Measurements from ENCODE around the gene MYLK4.

Gene MYLK4

GRCh38 chr6:2754911-2755310 is 4.2 kb upstream of the MYLK4 start:
- DNase-seq = no peak

DNA sequence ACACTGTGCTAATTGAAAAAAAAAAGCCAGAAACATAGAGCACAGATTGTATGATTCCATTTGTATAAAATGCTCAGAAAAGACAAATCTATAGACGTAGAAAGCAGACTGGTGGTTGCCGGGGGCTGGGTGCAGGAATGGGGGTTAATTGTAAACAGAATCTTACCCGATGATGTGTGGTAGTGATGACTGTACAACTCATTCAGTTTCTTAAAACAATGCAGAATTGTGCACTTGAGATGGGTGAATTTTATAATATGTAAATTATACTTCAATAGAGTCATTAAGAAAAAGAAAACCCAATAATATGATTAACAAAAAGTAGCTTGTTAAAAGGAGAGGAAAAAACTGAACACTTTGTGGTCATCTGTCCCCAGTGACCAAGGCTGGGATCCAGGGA is 3.7 kb upstream of the MYLK4 start:
- no peak for DNase-seq

DNA sequence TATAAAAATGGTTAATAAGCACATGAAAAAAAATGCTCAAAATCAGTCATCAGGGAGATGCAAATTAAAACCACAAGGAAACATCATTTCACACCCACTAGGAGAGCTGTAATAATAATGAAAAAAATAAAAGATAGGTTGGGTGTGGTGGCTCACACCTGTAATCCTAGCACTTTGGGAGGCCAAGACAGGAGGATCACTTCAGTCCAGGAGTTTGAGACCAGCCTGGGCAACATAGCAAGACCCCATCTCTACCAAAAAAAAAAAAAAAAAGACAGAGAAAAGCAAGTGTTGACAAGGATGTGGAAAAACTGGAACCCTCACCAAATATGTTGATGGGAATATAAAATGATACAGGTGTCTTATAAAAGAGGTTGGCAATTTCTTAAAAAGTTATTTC is 3.0 kb upstream of the MYLK4 start:
- DNase-seq = no peak

DNA sequence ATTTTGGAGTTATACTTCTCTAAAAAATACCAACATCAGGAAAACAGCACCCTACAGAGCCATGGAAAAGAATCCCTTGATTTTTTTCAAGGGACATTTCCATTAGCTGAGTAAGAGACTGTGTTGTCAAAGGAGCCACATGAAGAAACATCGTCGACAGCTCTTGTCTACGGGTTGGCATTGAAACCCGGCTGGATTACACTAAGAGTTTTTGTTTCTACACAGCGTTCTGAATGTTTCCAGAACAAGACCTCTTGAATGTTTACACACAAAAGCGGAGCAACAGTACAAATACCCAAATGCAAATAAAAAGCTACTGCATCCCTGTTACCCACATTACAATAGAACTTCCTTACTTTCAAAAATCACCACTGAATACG is 2.4 kb upstream of the MYLK4 start:
- DNase-seq = no peak

DNA sequence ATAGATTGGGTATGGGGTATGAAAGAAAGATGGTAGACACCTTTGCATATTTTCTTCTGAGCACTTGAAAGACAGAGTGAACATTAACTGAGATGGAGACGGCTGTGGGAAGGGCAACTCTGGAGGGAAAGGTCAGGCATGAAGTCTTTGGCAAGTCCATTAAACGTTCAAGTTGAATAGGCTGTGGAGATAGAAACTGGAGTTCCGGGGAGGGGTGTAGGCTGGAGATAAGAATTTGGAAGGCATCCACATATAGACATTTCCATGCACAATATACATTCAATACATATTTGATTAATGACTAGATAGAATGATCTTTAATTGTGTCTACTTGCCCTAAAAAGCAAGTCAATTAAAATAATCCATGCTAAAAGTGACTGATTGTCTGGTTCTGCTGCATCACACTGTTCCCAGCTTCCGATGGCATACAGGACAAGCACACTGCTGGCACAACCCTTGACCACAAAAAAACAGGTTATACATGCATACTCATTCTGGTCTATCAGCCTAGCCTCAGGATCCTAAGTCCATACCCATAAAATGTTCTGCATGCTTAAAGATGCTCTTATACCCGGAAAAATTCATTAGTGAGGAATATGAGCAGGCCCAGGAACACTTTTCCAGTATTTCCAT is 1.9 kb upstream of the MYLK4 start:
- DNase-seq = no peak

- DNase-seq = no peak
Measured at GRCh38 chr6:2751871-2752270, 1.1 kb upstream of the MYLK4 start.

GRCh38 chr6:2749969-2750600 is 637 bp downstream of the MYLK4 start:
- DNase-seq = peak; percentile 71

GRCh38 chr6:2748183-2748582 is 2.5 kb downstream of the MYLK4 start:
- DNase-seq = no peak

DNA sequence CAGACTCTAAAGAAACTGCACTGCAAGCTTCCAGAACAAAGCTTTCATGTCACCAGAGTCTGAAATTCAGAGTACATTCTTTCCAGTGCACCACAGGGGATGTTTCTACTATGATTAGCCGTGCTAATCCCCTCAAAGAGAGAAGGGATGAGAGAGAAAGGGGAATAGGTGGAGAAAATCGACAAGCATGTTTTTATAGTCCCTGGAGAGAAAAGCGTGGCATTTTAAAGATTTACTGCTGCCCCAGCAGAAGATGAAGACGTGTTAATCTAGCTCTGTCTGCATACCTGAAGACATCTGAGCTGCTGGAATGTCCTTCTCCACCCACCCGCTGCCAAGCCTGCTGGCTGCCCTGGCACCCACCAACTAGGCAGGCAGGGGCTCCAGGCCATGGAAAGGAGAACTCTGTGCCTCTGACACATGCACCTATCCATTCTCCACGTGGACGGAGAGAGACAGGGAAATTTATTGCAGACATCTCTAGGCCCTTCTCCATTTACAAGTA is 4.1 kb downstream of the MYLK4 start:
- DNase-seq = no peak

DNA sequence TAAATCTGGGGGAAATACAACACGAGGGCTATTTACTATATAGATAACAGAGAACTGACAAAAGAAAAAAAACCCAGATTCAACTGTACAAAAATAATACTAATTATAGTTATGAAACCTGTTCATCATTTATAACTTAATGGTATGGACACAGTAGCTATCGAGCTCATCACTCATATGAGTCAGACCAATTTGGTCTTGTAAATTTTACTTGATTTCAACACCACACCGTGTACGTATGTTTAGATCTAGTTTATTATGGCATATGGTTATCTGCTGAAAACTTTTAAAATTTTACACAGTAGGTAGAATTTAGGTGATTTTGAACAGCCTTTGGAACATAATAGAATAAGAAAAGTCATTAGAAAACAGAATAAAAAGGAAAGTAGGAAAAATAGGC is 5.5 kb downstream of the MYLK4 start:
- DNase-seq = no peak

GRCh38 chr6:2744778-2745177 is 5.9 kb downstream of the MYLK4 start:
- DNase-seq = no peak

DNA sequence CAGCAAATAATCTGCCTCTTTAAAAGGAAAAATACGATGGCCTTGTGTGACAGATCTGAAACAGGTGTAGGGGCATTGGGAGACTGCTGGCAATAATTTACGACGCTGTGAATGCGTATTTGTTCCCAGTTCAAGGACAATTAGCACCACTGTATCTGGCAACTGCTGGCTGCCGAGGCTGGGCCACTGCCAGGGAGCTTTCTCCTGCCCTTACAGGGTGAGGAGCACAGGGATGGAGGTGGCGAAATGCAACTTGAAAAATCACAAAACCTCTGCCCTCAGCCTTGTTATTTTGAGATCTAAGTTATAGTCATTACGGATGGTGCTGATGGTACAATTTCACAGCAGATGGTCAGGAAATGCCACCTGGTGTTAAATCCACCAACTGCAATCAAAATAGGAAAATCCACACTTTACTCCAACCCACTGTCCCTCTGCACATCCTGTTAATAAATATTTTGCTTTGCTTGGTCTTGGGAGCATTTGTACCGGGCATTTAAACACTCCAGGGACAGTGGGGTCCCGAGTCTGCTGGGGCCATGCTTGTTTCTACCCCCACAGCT is 6.4 kb downstream of the MYLK4 start:
- no peak for DNase-seq

GRCh38 chr6:2743280-2744208 is 7.2 kb downstream of the MYLK4 start:
- DNase-seq = no peak

DNA sequence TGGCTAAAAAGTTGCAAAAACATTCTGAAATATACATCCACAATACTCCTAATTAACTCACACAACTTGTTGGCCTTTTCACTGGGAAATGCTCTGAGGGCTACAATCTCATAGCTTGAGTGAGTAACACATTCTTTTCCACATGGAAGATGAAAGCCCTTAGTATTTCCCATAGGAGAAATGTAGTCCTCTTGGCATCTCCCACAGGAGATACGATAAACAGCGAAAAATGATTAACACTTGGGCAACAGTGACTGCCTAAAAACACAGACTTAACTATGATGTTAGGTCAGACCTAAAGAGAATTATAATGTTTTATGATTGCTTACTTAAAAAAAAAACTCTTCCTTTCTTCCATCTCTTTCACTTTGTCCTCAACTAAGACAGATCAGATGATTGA is 9.0 kb downstream of the MYLK4 start:
- no peak for DNase-seq

DNA sequence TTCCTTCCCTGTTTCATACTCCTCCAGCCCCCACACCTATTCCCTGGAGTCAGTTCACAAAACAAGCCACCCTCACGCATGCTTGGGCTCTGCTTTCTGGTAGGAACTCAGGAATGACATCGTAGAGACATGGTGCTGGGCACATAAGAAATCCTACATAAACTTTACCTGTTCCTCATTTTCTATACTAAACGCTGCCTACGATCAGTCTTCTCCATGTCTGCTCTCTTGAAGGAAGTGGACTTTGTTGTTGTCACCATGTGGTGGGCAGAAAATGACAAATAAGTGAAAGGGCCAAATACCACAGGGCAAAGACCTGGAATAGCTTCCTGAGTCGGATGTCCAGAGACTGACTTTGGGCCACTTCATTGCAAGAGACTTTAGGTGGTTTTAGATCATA is 10.1 kb downstream of the MYLK4 start:
- DNase-seq = no peak

DNA sequence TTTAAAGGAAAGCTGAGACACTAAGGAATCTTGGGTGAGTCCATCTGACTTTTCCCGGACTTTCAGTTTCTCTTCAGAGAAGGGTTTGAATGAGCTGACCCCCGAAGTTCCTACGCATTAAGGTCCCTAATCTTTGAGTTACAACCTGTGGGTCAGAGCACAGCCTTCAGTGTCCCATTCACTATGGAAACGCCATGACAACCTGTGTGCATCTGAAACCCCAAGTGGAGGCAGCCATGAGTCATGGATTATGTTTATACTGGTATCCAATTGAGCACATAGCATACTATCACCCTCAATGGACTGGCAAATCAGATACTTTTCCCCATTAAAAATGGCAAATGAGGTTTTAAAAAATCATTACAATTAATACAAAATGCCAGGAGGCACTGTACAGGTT is 11.4 kb downstream of the MYLK4 start:
- DNase-seq = no peak

DNA sequence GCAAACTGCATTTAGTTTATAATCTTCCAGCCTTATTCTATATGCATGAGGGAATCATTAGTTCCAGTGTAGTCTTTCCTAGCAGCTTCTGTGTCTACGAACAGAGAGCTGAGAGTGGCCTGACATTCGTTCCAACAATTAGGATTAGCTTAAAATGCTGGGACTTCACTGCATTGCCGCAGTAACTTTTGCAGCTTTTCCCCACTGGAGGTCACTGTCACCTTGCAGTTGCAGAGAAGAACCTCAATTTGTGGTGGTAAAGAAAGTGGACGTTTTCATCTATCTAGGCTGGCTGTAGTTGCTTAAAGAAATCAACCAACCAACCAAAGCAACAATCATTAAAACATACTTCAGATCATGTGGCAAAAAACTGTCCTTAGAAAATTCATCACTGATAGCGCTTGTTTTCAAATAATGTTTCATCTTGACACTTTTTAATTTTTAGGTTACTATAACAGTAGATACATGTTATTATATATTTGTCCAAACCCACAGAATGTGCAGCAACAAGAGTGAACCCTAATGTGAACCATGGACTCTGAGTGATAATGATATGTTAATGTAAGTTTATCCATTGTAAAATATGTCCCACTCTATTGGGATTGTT is 12.2 kb downstream of the MYLK4 start:
- peak; percentile 49 for DNase-seq

GRCh38 chr6:2737885-2738284 is 12.8 kb downstream of the MYLK4 start:
- DNase-seq = no peak

DNA sequence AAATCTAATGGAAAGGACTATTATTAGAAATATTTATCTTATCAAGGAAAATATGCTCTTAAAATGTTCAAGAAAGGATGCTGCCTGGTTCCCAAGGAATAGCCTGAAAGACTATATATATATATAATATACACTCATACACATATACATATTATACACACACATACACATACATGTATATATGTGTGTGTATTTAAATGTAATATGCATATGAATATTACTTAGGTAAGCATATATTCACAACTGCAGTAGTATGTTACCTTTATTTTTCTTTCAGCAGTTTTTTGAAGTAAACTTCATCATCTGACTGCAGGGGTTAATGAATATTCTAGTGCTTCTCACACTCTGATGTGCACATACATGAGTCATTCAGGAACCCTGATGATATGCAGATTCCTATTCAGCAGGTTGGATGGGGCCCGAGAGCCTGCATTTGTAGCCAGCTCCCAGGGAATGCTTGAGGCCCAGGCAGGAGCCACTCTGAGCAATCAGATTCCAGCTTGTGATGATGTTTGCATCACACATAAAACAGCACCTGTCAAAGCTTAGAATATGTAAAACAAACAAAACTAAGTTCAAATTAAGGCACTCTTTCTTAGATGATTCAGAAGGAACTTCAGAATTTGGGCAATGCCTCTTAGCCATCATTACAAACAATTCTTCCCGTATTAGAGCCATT is 16.1 kb downstream of the MYLK4 start:
- DNase-seq = no peak

DNA sequence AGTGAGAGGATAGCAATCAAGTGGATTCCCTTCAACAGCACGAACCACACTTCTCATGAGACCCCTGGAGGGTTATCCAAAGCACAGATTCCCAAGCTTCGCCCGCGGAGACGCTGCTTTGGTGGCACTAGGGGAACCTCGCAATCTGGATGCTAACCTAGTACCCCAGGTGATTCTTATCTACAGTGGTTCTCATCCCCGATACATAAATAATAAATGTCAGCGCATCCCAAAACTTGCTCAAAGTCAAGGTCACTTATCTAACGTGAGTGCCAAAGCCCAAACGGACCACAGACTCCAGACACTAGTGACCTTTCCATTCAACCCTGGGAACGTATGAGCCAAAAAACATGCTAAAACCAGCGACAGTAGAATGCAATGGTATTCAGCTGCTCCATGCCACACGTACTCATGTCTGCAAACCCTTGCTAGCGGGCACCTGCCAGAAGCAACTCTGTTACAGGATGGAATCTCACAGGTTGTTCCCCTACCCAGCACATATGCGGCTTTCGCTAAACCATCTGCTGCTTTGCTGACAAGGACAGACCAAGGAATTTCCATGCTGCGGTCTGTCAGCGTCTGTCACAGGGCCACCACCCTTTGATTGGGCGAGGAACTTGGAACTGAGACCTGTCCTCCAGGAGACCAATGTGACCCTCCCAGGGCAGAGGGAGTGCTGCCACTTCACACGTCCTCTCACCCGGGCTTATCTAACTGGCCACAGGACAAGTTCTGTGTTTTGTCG is 16.8 kb downstream of the MYLK4 start:
- DNase-seq = no peak

DNA sequence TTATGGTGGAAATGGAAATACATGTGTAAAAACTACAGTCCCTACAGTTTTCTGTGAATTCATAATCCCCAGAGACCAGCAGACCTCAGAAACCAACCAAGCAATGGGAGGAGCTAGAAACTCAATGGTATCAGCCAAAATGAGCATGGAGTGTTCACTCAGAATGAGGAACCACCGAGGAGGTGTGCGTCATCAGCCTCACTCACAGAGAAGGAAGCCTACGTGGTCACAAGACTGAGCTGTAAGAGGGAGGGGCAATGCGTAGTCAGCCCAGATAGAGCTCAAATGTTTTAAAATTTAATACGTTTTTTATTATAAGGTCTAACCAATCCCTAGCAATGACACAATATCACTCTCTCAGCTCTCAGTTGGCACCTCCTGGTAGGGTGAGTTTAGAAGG is 17.4 kb downstream of the MYLK4 start:
- peak; percentile 40 for DNase-seq

Data from CD4-positive, alpha-beta T cell treated with Interleukin-4 for 4 hours (primary cell).